ENCODE results near the gene FRS2.

Gene FRS2

DNA sequence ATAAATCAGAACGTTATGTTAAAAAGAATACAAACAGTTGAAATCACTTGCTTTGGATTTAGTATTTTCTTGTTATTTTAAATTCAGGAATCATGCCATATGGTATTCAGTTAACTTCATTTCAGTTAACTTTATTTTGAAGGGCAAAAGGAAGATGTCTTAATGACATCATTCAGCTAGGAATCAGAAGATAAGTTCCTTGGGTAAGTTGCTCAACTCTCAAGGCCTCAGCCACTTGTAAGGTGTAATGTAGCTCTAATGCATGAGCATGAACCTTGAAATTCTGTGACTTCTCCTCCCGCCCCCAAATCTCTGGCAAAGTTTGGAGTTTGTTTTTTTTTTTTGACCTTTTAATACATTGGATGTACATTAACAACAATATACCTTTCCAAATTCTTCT, 42.6 kb downstream of the FRS2 start:
- Histone ChIP-seq H3K27ac (no peak overlapping the region), H3K27me3 (replicated peaks) (no peaks in the 10 kb centered on the region), H3K36me3 (replicated peaks) (no peaks in the 10 kb centered on the region), H3K4me3 (ENCODE audit: low read depth, low read length) (no peak overlapping the region)
- TF ChIP-seq, protein P1, sequence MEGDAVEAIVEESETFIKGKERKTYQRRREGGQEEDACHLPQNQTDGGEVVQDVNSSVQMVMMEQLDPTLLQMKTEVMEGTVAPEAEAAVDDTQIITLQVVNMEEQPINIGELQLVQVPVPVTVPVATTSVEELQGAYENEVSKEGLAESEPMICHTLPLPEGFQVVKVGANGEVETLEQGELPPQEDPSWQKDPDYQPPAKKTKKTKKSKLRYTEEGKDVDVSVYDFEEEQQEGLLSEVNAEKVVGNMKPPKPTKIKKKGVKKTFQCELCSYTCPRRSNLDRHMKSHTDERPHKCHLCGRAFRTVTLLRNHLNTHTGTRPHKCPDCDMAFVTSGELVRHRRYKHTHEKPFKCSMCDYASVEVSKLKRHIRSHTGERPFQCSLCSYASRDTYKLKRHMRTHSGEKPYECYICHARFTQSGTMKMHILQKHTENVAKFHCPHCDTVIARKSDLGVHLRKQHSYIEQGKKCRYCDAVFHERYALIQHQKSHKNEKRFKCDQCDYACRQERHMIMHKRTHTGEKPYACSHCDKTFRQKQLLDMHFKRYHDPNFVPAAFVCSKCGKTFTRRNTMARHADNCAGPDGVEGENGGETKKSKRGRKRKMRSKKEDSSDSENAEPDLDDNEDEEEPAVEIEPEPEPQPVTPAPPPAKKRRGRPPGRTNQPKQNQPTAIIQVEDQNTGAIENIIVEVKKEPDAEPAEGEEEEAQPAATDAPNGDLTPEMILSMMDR (IDR thresholded peaks at IDR 0.05; ENCODE audit: low read depth, low read length, missing control alignments) = no peak
- in situ Hi-C loops (cut with HindIII; ENCODE audit: low pct_ligation_motif_present, low sequenced_read_pairs) = no loop called here
- no peak for DNase-seq

DNA sequence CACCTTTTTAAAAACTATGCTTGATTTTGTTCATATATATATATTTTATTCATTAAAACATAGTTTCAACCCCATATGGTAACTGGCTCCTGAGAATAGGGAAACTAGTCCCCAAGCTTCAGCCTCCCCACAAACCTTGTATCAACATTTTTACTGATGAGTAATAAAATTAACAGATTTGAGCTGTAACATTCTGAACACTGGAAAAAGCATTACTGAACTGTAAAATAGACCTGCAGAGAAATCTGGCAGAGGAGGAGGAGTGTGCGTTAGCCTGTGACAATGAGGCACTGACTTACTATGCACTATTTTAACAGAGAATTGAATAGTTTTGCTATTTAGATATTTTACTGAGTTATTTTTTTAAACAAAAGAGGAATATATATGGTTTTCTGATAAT, 43.1 kb downstream of the FRS2 start:
- H3K4me3 ChIP-seq (ENCODE audit: low read depth, low read length) = no peak overlapping the region
- H3K27me3 ChIP-seq (replicated peaks) = no peaks in the 10 kb centered on the region
- TF ChIP-seq, protein P1 (IDR thresholded peaks at IDR 0.05; ENCODE audit: low read depth, low read length, missing control alignments) = no peak
- H3K36me3 ChIP-seq (replicated peaks) = no peaks in the 10 kb centered on the region
- peak overlapping the region; percentile 27 for H3K27ac ChIP-seq
- in situ Hi-C loops (cut with HindIII; ENCODE audit: low pct_ligation_motif_present, low sequenced_read_pairs) = no loop called here
- no peak for DNase-seq

DNA sequence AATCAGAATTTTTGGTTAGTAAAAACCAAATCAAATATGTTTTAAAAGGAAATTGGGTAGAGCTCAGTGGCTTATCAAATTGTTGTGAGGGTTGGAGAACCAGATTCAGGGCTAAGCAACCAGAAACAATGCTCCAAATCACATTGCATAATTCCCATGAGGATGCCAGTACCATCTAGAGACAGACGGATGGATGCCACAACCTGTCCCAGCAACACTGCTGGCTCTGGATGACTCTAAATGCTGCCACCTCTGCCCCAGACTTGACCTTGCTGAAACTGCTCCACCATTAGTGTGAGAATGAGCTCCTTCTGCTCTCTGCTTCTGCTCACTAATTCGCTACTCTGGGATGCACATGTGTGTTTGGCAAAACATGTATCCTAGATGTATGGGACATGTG, 43.9 kb downstream of the FRS2 start:
- Histone ChIP-seq H3K27me3 (replicated peaks) (no peaks in the 10 kb centered on the region), H3K4me3 (ENCODE audit: low read depth, low read length) (no peak overlapping the region), H3K36me3 (replicated peaks) (no peaks in the 10 kb centered on the region), H3K27ac (no peak overlapping the region)
- TF ChIP-seq, protein P1 (IDR thresholded peaks at IDR 0.05; ENCODE audit: low read depth, low read length, missing control alignments) = no peak
- no peak for DNase-seq
- in situ Hi-C loops (cut with HindIII; ENCODE audit: low pct_ligation_motif_present, low sequenced_read_pairs) = no loop called here

DNA sequence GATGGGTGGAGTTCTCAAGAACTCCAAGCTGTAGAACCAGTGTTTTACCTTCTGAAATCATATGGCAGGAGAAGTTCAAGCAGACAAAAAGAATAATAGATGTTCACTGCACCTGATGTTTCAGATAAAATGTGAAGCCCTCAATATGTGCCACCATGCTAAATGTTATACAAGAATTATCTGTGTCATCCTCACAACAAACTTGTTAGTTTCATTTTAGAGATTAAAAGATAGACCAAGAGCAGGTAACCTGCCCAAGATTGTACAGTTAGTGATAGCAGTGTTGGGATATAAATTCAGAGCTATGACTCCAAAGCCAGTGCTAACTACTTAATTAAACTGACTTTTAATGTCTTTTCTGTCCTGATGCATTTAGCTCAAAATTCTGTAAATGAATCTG, 44.7 kb downstream of the FRS2 start:
- H3K27me3 ChIP-seq (replicated peaks) = no peaks in the 10 kb centered on the region
- DNase-seq = no peak
- in situ Hi-C loops (cut with HindIII; ENCODE audit: low pct_ligation_motif_present, low sequenced_read_pairs) = no loop called here
- TF ChIP-seq, protein P1 (IDR thresholded peaks at IDR 0.05; ENCODE audit: low read depth, low read length, missing control alignments) = no peak
- H3K27ac ChIP-seq = no peak overlapping the region
- H3K4me3 ChIP-seq (ENCODE audit: low read depth, low read length) = no peak overlapping the region
- H3K36me3 ChIP-seq (replicated peaks) = no peaks in the 10 kb centered on the region

DNA sequence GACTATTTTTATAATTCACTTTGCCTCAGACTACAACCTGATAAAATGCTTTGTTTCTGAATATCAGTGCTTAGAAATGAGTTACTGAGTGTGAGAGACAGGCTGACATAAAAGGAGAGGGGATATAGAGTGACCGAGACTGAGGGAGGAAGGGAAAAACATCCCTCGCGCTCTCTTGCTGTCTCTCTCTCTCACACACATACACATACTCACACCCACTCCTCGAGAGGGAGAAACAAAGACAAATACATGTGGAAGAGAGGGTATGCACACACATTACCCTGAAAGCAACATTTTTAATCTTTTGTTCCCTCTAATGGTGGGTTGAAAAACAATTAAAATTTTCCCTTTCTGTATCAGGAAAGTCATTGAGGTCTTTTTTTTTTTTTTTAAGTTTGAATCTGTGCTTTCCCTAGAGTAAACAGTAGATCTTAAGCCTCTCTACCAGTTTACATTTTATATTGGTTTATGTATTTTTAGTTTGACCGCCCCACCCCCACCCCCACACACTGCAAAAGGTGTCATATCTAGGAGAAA, 45.3 kb downstream of the FRS2 start:
- no peak overlapping the region for H3K27ac ChIP-seq
- H3K27me3 ChIP-seq (replicated peaks) = no peaks in the 10 kb centered on the region
- no peaks in the 10 kb centered on the region for H3K36me3 ChIP-seq (replicated peaks)
- in situ Hi-C loops (cut with HindIII; ENCODE audit: low pct_ligation_motif_present, low sequenced_read_pairs) = no loop called here
- H3K4me3 ChIP-seq (ENCODE audit: low read depth, low read length) = no peak overlapping the region
- TF ChIP-seq, protein P1 (IDR thresholded peaks at IDR 0.05; ENCODE audit: low read depth, low read length, missing control alignments) = no peak
- DNase-seq = no peak

DNA sequence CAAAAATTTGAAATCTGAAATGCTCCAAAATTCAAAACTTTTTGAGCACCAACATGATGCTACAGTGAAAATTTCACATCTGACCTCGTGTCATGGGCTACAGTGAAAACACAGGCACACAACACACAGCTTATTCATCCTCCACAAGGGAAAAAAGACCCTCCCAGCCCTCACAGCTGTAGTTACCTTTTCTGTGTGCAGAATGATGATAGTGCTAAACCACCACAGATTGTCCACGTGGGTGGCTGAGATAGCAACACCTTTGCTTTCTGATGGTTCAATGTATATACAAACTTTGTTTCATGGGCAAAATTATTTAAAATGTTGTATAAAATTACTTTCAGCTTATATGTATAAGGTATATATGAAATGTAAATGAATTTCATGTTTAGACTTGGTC, 46.8 kb downstream of the FRS2 start:
- H3K36me3 ChIP-seq (replicated peaks) = no peaks in the 10 kb centered on the region
- no peak overlapping the region for H3K27ac ChIP-seq
- H3K27me3 ChIP-seq (replicated peaks) = no peaks in the 10 kb centered on the region
- no peak for DNase-seq
- in situ Hi-C loops (cut with HindIII; ENCODE audit: low pct_ligation_motif_present, low sequenced_read_pairs) = no loop called here
- TF ChIP-seq, protein P1 (IDR thresholded peaks at IDR 0.05; ENCODE audit: low read depth, low read length, missing control alignments) = no peak
- H3K4me3 ChIP-seq (ENCODE audit: low read depth, low read length) = no peak overlapping the region
